Nephron progenitor cell (in vitro differentiated cells): ENCODE measurements around the gene OSBPL7.

ENCODE experiments used
- DNase-seq: peaks from one replicate; pipeline ENCODE4 v3.0.0; 2021
- H3K27ac Mint-ChIP-seq: 2 replicates; pipeline ENCODE4 v1.8.0; 2021; ENCODE audit warnings: mild to moderate bottlenecking, moderate library complexity, mixed read lengths
- H3K27me3 Mint-ChIP-seq: 2 replicates; pipeline ENCODE4 v1.8.0; 2021; ENCODE audit warnings: mild to moderate bottlenecking, low read depth, mixed read lengths; ENCODE audit not compliant: poor library complexity
- H3K36me3 Mint-ChIP-seq: 2 replicates; pipeline ENCODE4 v1.8.0; 2021; ENCODE audit warnings: low read depth, mixed read lengths
- H3K4me1 Mint-ChIP-seq: 2 replicates; pipeline ENCODE4 v1.8.0; 2021; ENCODE audit warnings: mixed read lengths
- H3K4me3 Mint-ChIP-seq: 2 replicates; pipeline ENCODE4 v1.8.0; 2021; ENCODE audit warnings: mild to moderate bottlenecking, moderate library complexity, mixed read lengths
- H3K9me3 Mint-ChIP-seq: 2 replicates; pipeline ENCODE4 v1.8.0; 2021; ENCODE audit warnings: mild to moderate bottlenecking, moderate library complexity, mixed read lengths
- TF ChIP-seq, protein P1 (sequence below): fragments of 200-600 bp; sonication (generic); IDR thresholded peaks from 2 replicates; pipeline ENCODE4 v1.5.0; 2021; ENCODE audit warnings: antibody characterized with exemption

Gene OSBPL7

DNA sequence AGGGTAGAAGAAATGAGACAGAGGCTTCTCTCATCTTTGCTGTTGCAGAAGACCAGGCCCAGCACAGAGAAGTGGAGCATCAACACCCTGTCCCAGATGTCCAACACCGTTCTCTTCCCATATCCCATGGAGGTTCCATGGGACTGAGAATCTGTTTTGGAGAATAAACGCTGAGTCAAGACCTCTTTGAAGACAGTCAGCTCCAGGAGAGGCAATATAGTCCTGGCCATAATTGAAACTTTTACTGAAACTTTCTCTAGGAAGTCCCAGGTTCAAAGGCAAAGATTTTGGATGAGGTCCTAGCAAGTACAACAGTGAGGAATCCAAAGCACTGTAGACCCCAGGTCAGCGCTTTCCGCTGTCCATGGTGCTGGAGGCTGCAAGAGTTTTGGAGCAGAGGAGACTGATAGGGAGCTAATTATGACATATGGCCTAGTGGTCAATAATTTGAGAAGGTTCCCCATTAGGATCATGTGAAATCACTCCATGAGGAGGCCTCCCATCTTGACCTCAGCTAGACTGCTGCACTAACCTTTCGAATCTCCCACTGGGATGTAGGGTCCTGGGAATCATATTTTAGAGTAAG is 36.0 kb downstream of the OSBPL7 start:
- Mint-ChIP-seq H3K27ac (no peak overlapping the region), H3K4me3 (no peak overlapping the region), H3K4me1 (no peaks in the 10 kb centered on the region), H3K9me3 (no peaks in the 10 kb centered on the region), H3K27me3 (peaks cover 95% of the 10 kb centered on the region), H3K36me3 (no peaks in the 10 kb centered on the region)
- DNase-seq = peak; percentile 91
- TF ChIP-seq, protein P1, sequence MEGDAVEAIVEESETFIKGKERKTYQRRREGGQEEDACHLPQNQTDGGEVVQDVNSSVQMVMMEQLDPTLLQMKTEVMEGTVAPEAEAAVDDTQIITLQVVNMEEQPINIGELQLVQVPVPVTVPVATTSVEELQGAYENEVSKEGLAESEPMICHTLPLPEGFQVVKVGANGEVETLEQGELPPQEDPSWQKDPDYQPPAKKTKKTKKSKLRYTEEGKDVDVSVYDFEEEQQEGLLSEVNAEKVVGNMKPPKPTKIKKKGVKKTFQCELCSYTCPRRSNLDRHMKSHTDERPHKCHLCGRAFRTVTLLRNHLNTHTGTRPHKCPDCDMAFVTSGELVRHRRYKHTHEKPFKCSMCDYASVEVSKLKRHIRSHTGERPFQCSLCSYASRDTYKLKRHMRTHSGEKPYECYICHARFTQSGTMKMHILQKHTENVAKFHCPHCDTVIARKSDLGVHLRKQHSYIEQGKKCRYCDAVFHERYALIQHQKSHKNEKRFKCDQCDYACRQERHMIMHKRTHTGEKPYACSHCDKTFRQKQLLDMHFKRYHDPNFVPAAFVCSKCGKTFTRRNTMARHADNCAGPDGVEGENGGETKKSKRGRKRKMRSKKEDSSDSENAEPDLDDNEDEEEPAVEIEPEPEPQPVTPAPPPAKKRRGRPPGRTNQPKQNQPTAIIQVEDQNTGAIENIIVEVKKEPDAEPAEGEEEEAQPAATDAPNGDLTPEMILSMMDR = no peak

DNA sequence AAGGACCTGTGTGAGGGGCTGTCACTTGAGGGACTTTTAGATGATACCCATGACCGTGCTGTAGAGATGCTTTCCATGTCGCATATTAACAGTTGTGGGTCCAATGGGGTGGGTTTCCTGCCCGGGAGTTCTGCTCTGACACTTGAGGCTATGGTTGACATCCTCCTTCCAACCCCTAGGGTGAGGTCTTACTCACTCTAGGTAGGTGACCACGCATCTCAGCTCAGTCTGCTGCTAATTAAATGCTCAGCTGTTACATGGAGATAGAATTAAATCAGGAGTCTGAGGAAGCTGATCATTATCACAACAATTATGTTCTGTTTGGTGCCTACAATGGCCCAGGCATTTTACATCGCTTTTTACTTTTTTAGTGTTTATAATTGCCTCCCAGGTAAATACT is 40.2 kb downstream of the OSBPL7 start:
- Mint-ChIP-seq H3K4me3 (no peak overlapping the region), H3K27ac (no peak overlapping the region), H3K36me3 (no peaks in the 10 kb centered on the region), H3K4me1 (no peaks in the 10 kb centered on the region), H3K27me3 (peaks cover 67% of the 10 kb centered on the region), H3K9me3 (no peaks in the 10 kb centered on the region)
- no peak for DNase-seq
- TF ChIP-seq, protein P1 = no peak

DNA sequence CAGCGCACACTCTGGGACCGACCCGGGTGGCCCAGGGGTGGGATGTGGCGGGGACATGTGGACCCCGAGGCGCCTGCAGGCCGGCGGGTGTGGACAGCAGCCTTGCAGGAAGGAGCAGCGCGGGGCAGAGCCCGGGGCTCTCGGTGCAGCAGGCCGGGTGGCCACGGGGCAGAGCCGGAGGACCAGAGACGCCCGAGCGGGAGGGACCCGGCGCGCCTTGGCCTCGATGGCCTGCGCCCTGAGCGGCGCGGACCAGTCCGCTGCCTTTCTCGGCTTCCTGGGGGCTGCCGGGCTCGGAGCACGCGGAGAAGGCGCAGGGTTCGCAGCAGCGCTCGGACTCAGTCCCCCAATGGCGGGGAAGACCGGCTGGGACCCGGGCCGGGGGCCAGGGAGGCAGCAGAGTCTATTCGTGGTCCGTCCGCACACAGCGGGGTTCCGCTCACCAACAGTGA is 43.4 kb downstream of the OSBPL7 start:
- peaks cover 6% of the 10 kb centered on the region for H3K4me1 Mint-ChIP-seq
- H3K9me3 Mint-ChIP-seq = peaks cover 5% of the 10 kb centered on the region
- DNase-seq = no peak
- TF ChIP-seq, protein P1 = no peak
- H3K27me3 Mint-ChIP-seq = peaks cover 67% of the 10 kb centered on the region
- H3K27ac Mint-ChIP-seq = no peak overlapping the region
- H3K36me3 Mint-ChIP-seq = no peaks in the 10 kb centered on the region
- no peak overlapping the region for H3K4me3 Mint-ChIP-seq

DNA sequence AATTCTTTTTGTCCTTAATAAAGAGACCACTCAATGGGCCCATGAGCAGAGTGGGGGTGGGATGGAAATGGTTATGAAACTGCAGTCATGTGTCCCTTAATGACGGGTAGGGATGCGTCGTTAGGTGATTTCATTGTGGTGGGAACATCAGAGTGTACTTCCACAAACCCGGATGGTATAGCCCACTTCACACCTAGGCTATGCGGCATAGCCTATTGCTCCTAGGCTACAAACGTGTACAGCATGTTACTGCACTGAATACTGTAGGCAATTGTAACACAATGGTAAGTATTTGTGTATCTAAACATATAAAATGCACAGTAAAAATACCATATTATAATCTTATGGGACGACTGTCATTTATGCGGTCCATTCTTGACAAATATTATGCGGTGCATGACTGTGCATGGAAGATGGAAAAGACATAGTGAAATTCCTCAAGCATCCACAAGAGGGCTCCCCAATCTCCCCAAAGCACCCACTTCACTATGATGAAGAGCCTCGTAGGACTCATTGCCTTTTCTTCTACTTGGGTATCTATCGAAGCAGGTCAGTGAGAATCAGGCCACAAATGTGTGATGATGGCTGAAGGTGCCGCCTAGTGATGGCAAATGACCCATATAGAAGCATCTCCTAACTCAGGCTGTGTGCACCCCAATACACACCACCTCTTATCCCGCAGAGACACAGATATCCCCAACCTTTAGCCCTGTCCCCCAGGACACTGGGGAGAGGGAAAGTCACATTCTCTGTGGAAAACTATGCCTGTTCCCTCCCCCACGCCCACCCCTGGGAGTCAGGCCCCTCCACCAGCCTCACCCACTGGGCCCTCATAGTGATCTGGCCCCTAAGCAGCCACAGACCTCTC is 45.0 kb downstream of the OSBPL7 start:
- peaks cover 67% of the 10 kb centered on the region for H3K27me3 Mint-ChIP-seq
- peaks cover 15% of the 10 kb centered on the region for H3K9me3 Mint-ChIP-seq
- H3K4me1 Mint-ChIP-seq = peaks cover 6% of the 10 kb centered on the region
- H3K27ac Mint-ChIP-seq = no peak overlapping the region
- H3K36me3 Mint-ChIP-seq = no peaks in the 10 kb centered on the region
- no peak overlapping the region for H3K4me3 Mint-ChIP-seq
- TF ChIP-seq, protein P1 = peak; percentile 71
- DNase-seq = peak; percentile 25

- Mint-ChIP-seq H3K4me1 (peaks cover 6% of the 10 kb centered on the region), H3K36me3 (no peaks in the 10 kb centered on the region), H3K27ac (no peak overlapping the region), H3K9me3 (peaks cover 23% of the 10 kb centered on the region), H3K4me3 (no peak overlapping the region), H3K27me3 (peaks cover 62% of the 10 kb centered on the region)
- TF ChIP-seq, protein P1 = no peak
- no peak for DNase-seq
Observed at GRCh38 chr17:47774987-47775580, 46.5 kb downstream of the OSBPL7 start.
